D721Med (cell line): Measurements from ENCODE around the gene SMIM1.

Experiments used
- DNase-seq: peaks from one replicate; pipeline ENCODE4 v3.0.0; 2011; ENCODE audit warnings: low spot score; ENCODE audit not compliant: insufficient read length
- FAIRE-seq: peaks from 2 replicates; lab custom pipeline; 2011; peaks lifted over from hg19 to GRCh38; lab: Jason Lieb, UNC
- TF ChIP-seq, protein P1 (sequence below): IDR thresholded peaks from 2 replicates; pipeline ENCODE4 v1.5.1; 2012; ENCODE audit warnings: mild to moderate bottlenecking, control low read depth; ENCODE audit not compliant: insufficient read depth; ENCODE audit errors: missing control alignments

SMIM1 gene

DNA sequence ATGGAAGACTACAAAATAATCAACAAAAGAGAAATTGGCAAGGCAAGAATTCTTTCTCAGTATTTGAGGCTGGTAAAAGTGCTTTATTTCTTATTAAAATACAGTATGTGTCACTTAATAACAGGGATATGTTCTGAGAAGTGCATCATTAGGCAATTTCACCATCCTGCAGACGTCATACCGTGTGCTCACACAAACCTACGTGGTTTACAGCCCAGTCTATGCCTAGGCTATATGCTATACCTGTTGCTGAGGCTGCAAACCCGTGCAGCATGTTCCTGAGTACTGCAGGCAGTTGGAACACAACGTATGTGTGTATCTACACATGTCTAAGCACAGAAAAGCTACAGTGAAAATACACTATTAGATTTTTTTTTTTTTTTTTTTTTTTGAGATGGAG, 23.0 kb upstream of the SMIM1 start:
- TF ChIP-seq, protein P1, sequence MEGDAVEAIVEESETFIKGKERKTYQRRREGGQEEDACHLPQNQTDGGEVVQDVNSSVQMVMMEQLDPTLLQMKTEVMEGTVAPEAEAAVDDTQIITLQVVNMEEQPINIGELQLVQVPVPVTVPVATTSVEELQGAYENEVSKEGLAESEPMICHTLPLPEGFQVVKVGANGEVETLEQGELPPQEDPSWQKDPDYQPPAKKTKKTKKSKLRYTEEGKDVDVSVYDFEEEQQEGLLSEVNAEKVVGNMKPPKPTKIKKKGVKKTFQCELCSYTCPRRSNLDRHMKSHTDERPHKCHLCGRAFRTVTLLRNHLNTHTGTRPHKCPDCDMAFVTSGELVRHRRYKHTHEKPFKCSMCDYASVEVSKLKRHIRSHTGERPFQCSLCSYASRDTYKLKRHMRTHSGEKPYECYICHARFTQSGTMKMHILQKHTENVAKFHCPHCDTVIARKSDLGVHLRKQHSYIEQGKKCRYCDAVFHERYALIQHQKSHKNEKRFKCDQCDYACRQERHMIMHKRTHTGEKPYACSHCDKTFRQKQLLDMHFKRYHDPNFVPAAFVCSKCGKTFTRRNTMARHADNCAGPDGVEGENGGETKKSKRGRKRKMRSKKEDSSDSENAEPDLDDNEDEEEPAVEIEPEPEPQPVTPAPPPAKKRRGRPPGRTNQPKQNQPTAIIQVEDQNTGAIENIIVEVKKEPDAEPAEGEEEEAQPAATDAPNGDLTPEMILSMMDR, result no peak
- no peak for DNase-seq
- no peak for FAIRE-seq

DNA sequence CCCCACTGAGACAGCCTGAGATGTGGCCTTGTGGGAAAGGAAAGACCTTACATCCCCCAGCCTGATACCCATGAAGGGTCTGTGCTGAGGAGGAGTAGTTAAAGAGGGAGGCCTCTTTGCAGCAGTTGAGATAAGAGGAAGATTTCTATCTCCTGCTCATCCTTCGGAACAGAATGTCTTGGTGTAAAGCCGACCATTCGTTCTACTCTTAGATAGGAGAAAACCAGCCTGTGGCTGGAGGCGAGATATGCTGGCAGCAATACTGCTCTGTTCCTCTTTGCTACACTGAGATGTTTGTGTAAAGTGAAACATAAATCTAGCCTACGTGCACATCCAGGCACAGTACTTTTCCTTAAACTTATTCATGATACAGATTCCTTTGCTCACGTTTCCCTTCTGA, 21.8 kb upstream of the SMIM1 start:
- no peak for FAIRE-seq
- TF ChIP-seq, protein P1, result no peak
- DNase-seq, result no peak

DNA sequence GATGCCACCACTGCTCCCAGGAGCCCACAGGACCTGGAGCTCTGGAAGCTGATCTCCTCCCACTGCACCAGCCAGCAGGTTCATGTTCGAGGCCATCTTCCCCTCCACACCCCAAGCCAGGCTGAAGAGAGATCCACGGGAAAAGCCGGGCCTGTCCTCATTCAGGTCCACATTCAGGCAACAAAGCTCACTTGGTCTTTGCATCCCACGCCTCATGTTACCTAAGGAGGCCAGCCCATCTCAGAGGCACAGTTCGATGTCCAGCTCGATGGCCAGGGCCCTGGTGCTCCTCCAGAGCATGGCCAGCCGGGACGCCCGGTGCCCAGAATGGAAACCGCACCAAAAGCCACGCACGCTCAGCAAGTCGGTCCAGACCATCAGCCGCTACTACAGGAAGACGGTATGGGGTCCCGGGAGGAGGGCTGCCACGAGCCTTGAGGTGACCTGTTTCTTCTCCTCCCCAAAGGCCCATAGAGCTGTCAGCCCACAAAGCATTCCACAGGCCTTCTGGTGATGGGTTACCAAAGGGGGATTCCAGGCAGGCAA, 20.1 kb upstream of the SMIM1 start, which contains the start of gene CCDC27:
Gene CCDC27 (plus strand): TSS at position 51 of the 546 bp plus-strand sequence. CDS start 32 bp downstream, at position 83.
- FAIRE-seq, result no peak
- DNase-seq, result no peak
- TF ChIP-seq, protein P1, result no peak

DNA sequence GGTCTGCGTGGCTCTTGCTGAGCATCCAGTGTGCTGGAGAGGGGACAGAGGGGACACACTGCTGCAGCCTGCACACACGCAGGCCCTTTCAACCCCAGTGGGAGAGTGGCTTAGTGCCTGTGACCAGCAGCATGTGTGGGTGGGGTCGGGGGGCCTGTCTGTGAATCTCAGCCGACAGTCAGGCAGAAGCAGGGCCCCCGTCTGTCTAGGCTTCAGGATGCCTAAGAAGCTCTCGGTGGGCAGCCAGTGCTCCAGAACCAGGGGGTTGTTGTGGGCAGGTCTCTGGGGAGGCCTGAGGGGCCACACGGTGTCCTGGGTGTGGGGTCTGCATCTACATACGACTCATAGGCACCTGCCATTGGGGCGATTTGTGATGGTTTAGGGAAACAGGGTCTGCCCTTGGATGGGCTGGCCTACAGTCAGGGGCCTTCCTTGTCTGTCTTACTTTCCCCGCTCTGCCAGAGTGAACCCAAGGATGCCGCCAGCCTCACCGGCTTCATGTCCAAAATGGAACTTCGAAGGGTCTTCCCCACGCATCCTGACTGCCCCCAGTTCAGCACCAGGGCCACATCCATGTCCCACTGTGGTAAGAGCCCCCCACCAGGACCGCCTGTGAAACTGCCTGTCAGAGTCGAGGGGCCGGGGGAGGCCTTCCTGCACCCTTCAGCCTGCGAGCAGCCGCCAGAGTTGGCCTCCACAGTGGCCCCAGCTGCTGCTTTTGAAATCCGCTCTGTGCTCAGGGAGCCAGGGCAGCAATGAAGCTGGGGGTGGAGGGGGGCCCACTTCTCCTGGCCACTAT, 18.7 kb upstream of the SMIM1 start:
- DNase-seq, result no peak
- TF ChIP-seq, protein P1, result no peak
- FAIRE-seq, result no peak

DNA sequence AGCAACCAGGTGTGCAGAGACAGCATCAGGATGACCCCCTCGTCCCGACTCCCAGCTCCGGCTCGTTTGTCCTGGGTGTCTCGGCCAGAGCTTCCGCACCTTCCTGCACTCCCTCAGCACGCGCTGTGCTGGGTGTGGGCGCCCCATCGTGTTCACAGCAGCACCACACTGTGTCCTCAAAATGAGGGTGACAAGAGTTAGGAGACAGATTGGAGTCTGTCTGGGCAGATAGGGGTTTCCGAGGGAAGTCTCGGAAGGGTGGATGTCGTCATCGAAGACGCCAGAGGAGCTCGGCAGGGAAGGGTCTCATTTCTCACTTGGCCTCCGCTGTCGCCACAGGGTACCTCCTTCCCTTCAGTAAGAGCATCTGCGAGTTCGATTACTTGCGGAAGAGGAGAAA, 16.2 kb upstream of the SMIM1 start:
- DNase-seq, result no peak
- TF ChIP-seq, protein P1, result no peak
- FAIRE-seq, result no peak

DNA sequence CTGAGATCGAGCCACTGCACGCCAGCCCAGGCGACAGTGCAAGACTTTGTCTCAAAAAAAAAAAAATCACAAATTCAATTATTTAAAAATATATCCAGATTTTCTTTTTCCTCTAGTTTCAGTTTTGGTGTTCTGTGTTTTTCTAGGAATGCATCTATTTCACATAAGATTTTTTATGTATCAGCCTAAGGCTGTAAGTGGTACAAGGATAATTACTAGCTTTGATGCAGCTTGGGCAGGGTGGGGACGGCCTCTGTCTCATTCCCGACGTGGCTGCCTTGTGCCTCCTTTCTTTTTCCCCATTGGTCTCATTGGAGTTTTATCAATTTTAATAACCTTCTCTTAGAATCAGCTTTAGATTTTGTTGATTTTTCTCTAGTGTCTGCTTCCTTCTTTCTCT, 13.4 kb upstream of the SMIM1 start:
- TF ChIP-seq, protein P1, result no peak
- DNase-seq (no peak), FAIRE-seq (no peak)

DNA sequence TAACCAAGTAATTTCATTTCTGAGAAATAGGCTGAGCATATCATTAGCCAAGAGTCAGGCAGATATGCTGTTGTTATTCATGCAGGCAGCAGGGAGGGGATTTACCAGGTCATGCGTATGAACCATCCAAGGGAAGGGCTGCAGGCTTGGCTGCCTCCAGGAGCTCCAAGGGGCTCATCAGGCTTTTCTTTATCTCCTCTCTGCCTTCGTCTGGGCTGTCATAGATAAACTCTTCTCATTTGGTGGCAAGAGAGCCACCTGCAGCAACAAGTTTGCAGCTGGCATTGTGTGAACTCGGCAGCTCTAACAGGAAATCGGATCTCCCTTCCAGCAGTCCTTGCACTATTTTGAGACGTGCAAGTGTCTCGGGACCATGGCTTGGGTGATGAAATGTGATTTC, 12.8 kb upstream of the SMIM1 start:
- DNase-seq, result no peak
- TF ChIP-seq, protein P1, result no peak
- FAIRE-seq, result no peak
